HEK293 (cell line): ENCODE results near the gene BCL6B.
A peak's percentile ranks its signal among the peaks of the same experiment; 100 is the strongest.

Experiments used
- CTCF ChIA-PET: fragments of 350-600 bp; formaldehyde crosslinking; extraction: SDS; loops from one replicate; lab custom pipeline; 2021; ENCODE audit warnings: antibody characterized with exemption; lab: Yijun Ruan, JAX
- POLR2A ChIA-PET: fragments of 300-600 bp; formaldehyde crosslinking; extraction: SDS; loops from one replicate; lab custom pipeline; 2020; ENCODE audit warnings: antibody characterized with exemption, inconsistent platforms; lab: Yijun Ruan, JAX
- H3K27ac ChIP-seq: fragments of 200-500 bp; sonication (Bioruptor generic); 2 replicates; pipeline ENCODE4 v1.5.1; 2014; ENCODE audit warnings: low read depth, low read length, control low read depth, inconsistent platforms; ENCODE audit errors: extremely low read depth
- H3K36me3 ChIP-seq, 2 experiments: fragments of 200-500 bp in 1 of 2; sonication (Bioruptor generic) in 1 of 2; 1 replicate in 1 of 2; 2 replicates in 1 of 2; pipeline ENCODE4 v1.5.1; 2014 to 2017; ENCODE audit warnings: inconsistent platforms in 2 of 2, low read length in 2 of 2; ENCODE audit not compliant: control insufficient read depth in 2 of 2, insufficient read depth in 1 of 2
- H3K4me1 ChIP-seq: fragments of 200-500 bp; sonication (Bioruptor generic); 2 replicates; pipeline ENCODE4 v1.5.1; 2014; ENCODE audit warnings: mild to moderate bottlenecking, low read length, inconsistent platforms; ENCODE audit not compliant: control insufficient read depth, insufficient read depth
- H3K4me3 ChIP-seq: 2 replicates; pipeline ENCODE4 v1.5.1; 2011; ENCODE audit warnings: low read depth, mild to moderate bottlenecking, control low read depth, low read length, moderate library complexity
- H3K9me3 ChIP-seq: fragments of 200-500 bp; sonication (Bioruptor generic); 2 replicates; pipeline ENCODE4 v1.5.1; 2014; ENCODE audit warnings: low read depth, low read length, inconsistent platforms; ENCODE audit not compliant: control insufficient read depth, insufficient read depth
- EGR2 ChIP-seq: fragments of 450-650 bp; formaldehyde crosslinking; IDR thresholded peaks from 2 replicates; pipeline ENCODE4 v1.5.1; 2016; ENCODE audit warnings: low read depth, missing biosample characterization, missing genetic modification characterization
- GLIS1 ChIP-seq: fragments of 450-650 bp; formaldehyde crosslinking; IDR thresholded peaks from 2 replicates; pipeline ENCODE4 v1.5.1; 2016; ENCODE audit warnings: missing biosample characterization, missing genetic modification characterization
- ZNF10 ChIP-seq: fragments of 450-650 bp; formaldehyde crosslinking; IDR thresholded peaks from 2 replicates; pipeline ENCODE4 v1.5.1; 2017; ENCODE audit warnings: missing biosample characterization, missing genetic modification characterization
- ZNF112 ChIP-seq: fragments of 450-650 bp; formaldehyde crosslinking; IDR thresholded peaks from 2 replicates; pipeline ENCODE4 v1.5.0; 2017; ENCODE audit warnings: missing biosample characterization, missing genetic modification characterization
- ZNF133 ChIP-seq: fragments of 450-650 bp; formaldehyde crosslinking; IDR thresholded peaks from 2 replicates; pipeline ENCODE4 v1.5.1; 2016; ENCODE audit warnings: missing biosample characterization, missing genetic modification characterization
- ZNF140 ChIP-seq: fragments of 450-650 bp; formaldehyde crosslinking; IDR thresholded peaks from 2 replicates; pipeline ENCODE4 v1.5.1; 2016; ENCODE audit warnings: missing biosample characterization, missing genetic modification characterization
- ZNF23 ChIP-seq: fragments of 450-650 bp; formaldehyde crosslinking; IDR thresholded peaks from 2 replicates; pipeline ENCODE4 v1.5.1; 2016; ENCODE audit warnings: missing biosample characterization, missing genetic modification characterization, borderline replicate concordance
- ZNF341 ChIP-seq: fragments of 450-650 bp; formaldehyde crosslinking; IDR thresholded peaks from 2 replicates; pipeline ENCODE4; 2016; ENCODE audit warnings: low read depth, missing biosample characterization, missing genetic modification characterization
- ZNF391 ChIP-seq: fragments of 450-650 bp; formaldehyde crosslinking; IDR thresholded peaks from 2 replicates; pipeline ENCODE4 v1.5.1; 2016; ENCODE audit warnings: low read depth, missing biosample characterization, missing genetic modification characterization, borderline replicate concordance
- ZNF548 ChIP-seq: fragments of 450-650 bp; formaldehyde crosslinking; IDR thresholded peaks from 2 replicates; pipeline ENCODE4 v1.5.1; 2016; ENCODE audit warnings: missing biosample characterization, missing genetic modification characterization
- ZNF660 ChIP-seq: fragments of 450-650 bp; IDR thresholded peaks from 2 replicates; pipeline ENCODE4 v1.5.1; 2018; ENCODE audit warnings: missing biosample characterization, mild to moderate bottlenecking, missing genetic modification characterization
- ZNF670 ChIP-seq: fragments of 450-650 bp; formaldehyde crosslinking; IDR thresholded peaks from 2 replicates; pipeline ENCODE4 v1.5.1; 2016; ENCODE audit warnings: missing biosample characterization, missing genetic modification characterization, low read depth
- ZNF76 ChIP-seq: fragments of 450-650 bp; formaldehyde crosslinking; IDR thresholded peaks from 2 replicates; pipeline ENCODE4; 2016; ENCODE audit warnings: low read depth, missing biosample characterization, missing genetic modification characterization, borderline replicate concordance
- ZNF792 ChIP-seq: fragments of 450-650 bp; formaldehyde crosslinking; IDR thresholded peaks from 2 replicates; pipeline ENCODE4 v1.5.1; 2016; ENCODE audit warnings: missing biosample characterization, missing genetic modification characterization
- ZSCAN30 ChIP-seq: fragments of 450-650 bp; IDR thresholded peaks from 2 replicates; pipeline ENCODE4 v1.5.1; 2018; ENCODE audit warnings: missing biosample characterization, mild to moderate bottlenecking, missing genetic modification characterization, moderate library complexity
- ZXDB ChIP-seq: fragments of 450-650 bp; formaldehyde crosslinking; IDR thresholded peaks from 2 replicates; pipeline ENCODE4 v1.5.1; 2016; ENCODE audit warnings: missing biosample characterization, missing genetic modification characterization
- TF ChIP-seq, protein P1 (sequence below): fragments of 450-650 bp; formaldehyde crosslinking; IDR thresholded peaks from 2 replicates; pipeline ENCODE4 v1.5.1; 2017; ENCODE audit warnings: missing biosample characterization, missing genetic modification characterization
- TF ChIP-seq, protein P2 (sequence below): fragments of 450-650 bp; formaldehyde crosslinking; IDR thresholded peaks from 2 replicates; pipeline ENCODE4 v1.5.1; 2016; ENCODE audit warnings: missing biosample characterization, missing genetic modification characterization
- TF ChIP-seq, protein P3 (sequence below): fragments of 450-650 bp; formaldehyde crosslinking; IDR thresholded peaks from 2 replicates; pipeline ENCODE4 v1.5.1; 2016; ENCODE audit warnings: missing biosample characterization, missing genetic modification characterization, low read depth
- TF ChIP-seq, protein P4 (sequence below): sonication (generic); formaldehyde crosslinking; IDR thresholded peaks from 2 replicates; pipeline ENCODE4 v1.8.1; 2022; ENCODE audit warnings: mild to moderate bottlenecking, moderate library complexity, missing genetic modification reagents
- TF ChIP-seq, protein P5 (sequence below): fragments of 450-650 bp; formaldehyde crosslinking; IDR thresholded peaks from 2 replicates; pipeline ENCODE4 v1.5.1; 2016; ENCODE audit warnings: missing biosample characterization, missing genetic modification characterization, borderline replicate concordance
- TF ChIP-seq, protein P6 (sequence below): fragments of 450-650 bp; formaldehyde crosslinking; IDR thresholded peaks from 2 replicates; pipeline ENCODE4 v1.5.0; 2017; ENCODE audit warnings: missing biosample characterization, missing genetic modification characterization, borderline replicate concordance

The BCL6B gene

DNA sequence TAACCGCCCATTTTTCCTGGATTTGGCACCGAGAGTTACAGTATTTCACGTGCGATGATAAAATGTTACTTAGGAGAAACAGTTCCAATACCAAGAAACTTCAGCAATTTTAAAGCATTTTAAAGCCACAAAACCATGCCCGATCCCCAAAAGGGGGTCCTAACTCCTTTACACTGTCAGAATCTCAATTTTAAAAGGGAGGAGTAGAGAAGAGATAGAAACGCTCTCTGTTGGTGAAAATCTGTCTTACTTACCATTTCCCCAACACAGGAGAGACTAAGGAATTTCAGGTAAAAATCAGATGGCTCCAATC lies 11.0 kb upstream of the BCL6B start:
- Histone ChIP-seq H3K4me1 (peaks cover 10% of the 10 kb centered on the region; the same call in 1 of the 2 replicates), H3K27ac (peak overlapping the region; percentile 99), H3K4me3 (peak overlapping the region; percentile 67), H3K36me3 (peaks cover 0 to 28% of the 10 kb centered on the region in 2 experiments; a peak in 2 of 3 replicates), H3K9me3 (no peaks in the 10 kb centered on the region)
- ChIA-PET POLR2A (interaction anchor here (0.6 to 1.3 kb wide), 5 partner anchors 8 to 361 kb away, joined by 3 to 7 read pairs (median 5); partner anchors contain the start of genes C17orf100, MED31 and SLC16A13), CTCF (interaction anchor here (0.6 to 3.7 kb wide), 4 partner anchors 8 to 1178 kb away, joined by 4 to 14 read pairs (median 6); partner anchors contain the start of gene BORCS6)
- TF ChIP-seq, protein P1, sequence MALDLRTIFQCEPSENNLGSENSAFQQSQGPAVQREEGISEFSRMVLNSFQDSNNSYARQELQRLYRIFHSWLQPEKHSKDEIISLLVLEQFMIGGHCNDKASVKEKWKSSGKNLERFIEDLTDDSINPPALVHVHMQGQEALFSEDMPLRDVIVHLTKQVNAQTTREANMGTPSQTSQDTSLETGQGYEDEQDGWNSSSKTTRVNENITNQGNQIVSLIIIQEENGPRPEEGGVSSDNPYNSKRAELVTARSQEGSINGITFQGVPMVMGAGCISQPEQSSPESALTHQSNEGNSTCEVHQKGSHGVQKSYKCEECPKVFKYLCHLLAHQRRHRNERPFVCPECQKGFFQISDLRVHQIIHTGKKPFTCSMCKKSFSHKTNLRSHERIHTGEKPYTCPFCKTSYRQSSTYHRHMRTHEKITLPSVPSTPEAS (tag by site-specific recombination), result no peak
- TF ChIP-seq ZNF23 (tag by site-specific recombination) (no peak), ZSCAN30 (peak; percentile 58; the same call in 1 of the 2 replicates)

DNA sequence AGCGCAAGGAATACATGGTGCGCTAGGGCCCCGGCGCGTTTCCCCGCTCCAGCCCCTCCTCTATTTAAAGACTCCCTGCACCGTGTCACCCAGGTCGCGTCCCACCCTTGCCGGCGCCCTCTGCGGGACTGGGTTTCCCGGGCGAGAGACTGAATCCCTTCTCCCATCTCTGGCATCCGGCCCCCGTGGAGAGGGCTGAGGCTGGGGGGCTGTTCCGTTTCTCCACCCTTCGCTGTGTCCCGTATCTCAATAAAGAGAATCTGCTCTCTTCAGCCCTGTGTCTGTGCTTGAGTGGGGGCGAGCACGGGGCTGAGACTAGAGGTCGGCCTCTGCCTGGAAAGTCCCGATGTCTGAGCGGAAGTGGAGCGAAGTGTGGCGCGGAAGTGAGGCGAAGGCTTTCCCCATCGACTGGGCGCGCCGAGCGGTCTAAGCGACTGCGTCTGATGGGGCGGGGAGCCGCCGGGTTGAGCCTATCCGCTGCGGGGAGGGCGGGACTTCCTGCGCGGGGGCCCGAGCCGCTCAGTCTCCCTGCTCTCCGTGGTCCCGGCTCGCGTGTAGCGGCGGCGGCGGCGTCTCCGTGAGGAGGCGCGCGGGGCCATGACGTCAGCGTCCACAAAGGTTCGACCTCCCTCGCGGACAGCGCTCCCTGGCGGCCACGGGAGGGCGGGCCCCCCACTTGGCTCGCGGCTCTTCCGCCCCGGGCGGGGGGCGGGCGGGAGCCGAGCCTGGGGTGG lies 8.4 kb upstream of the BCL6B start:
- POLR2A ChIA-PET, result interaction anchor here (1.0 kb wide), 2 partner anchors 11 to 21 kb away, joined by 4 to 5 read pairs; partner anchors contain the start of gene SLC16A13
- Histone ChIP-seq H3K36me3 (peaks cover 0 to 32% of the 10 kb centered on the region in 2 experiments; a peak in 1 of 3 replicates), H3K4me3 (peak overlapping the region; percentile 67), H3K27ac (peak overlapping the region; percentile 99), H3K9me3 (no peaks in the 10 kb centered on the region), H3K4me1 (peaks cover 10% of the 10 kb centered on the region; the same call in 1 of the 2 replicates)
- CTCF ChIA-PET, result interaction anchor here (3.7 kb wide), 1 partner anchor 11 kb away, joined by 14 read pairs; no protein-coding TSS in a partner anchor
- TF ChIP-seq ZNF548 (tag by site-specific recombination) (no peak), ZNF133 (tag by site-specific recombination) (no peak), EGR2 (tag by site-specific recombination) (peak; percentile 38; the same call in 1 of the 2 replicates), ZNF341 (peak; percentile 93), ZNF670 (tag by site-specific recombination) (no peak), ZNF112 (no peak), ZNF76 (tag by site-specific recombination) (peak; percentile 54; the same call in 1 of the 2 replicates), ZNF792 (no peak), ZNF140 (tag by site-specific recombination) (no peak), ZXDB (tag by site-specific recombination) (no peak), ZNF10 (tag by site-specific recombination) (0 out of 2 replicates have a peak, but pooled peaks have one; percentile 3), GLIS1 (tag by site-specific recombination) (peak; percentile 91), ZNF660 (tag by site-specific recombination) (peak; percentile 54; the same call in 1 of the 2 replicates), ZNF391 (tag by site-specific recombination) (0 out of 2 replicates have a peak, but pooled peaks have one; percentile 6)
- TF ChIP-seq, protein P2, sequence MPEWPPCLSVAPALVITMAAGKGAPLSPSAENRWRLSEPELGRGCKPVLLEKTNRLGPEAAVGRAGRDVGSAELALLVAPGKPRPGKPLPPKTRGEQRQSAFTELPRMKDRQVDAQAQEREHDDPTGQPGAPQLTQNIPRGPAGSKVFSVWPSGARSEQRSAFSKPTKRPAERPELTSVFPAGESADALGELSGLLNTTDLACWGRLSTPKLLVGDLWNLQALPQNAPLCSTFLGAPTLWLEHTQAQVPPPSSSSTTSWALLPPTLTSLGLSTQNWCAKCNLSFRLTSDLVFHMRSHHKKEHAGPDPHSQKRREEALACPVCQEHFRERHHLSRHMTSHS, result no peak
- TF ChIP-seq, protein P3, sequence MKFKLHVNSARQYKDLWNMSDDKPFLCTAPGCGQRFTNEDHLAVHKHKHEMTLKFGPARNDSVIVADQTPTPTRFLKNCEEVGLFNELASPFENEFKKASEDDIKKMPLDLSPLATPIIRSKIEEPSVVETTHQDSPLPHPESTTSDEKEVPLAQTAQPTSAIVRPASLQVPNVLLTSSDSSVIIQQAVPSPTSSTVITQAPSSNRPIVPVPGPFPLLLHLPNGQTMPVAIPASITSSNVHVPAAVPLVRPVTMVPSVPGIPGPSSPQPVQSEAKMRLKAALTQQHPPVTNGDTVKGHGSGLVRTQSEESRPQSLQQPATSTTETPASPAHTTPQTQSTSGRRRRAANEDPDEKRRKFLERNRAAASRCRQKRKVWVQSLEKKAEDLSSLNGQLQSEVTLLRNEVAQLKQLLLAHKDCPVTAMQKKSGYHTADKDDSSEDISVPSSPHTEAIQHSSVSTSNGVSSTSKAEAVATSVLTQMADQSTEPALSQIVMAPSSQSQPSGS (tag by site-specific recombination), result peak; percentile 98
- TF ChIP-seq, protein P4, sequence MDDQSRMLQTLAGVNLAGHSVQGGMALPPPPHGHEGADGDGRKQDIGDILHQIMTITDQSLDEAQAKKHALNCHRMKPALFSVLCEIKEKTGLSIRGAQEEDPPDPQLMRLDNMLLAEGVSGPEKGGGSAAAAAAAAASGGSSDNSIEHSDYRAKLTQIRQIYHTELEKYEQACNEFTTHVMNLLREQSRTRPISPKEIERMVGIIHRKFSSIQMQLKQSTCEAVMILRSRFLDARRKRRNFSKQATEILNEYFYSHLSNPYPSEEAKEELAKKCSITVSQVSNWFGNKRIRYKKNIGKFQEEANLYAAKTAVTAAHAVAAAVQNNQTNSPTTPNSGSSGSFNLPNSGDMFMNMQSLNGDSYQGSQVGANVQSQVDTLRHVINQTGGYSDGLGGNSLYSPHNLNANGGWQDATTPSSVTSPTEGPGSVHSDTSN, result peak; percentile 94
- TF ChIP-seq, protein P5, sequence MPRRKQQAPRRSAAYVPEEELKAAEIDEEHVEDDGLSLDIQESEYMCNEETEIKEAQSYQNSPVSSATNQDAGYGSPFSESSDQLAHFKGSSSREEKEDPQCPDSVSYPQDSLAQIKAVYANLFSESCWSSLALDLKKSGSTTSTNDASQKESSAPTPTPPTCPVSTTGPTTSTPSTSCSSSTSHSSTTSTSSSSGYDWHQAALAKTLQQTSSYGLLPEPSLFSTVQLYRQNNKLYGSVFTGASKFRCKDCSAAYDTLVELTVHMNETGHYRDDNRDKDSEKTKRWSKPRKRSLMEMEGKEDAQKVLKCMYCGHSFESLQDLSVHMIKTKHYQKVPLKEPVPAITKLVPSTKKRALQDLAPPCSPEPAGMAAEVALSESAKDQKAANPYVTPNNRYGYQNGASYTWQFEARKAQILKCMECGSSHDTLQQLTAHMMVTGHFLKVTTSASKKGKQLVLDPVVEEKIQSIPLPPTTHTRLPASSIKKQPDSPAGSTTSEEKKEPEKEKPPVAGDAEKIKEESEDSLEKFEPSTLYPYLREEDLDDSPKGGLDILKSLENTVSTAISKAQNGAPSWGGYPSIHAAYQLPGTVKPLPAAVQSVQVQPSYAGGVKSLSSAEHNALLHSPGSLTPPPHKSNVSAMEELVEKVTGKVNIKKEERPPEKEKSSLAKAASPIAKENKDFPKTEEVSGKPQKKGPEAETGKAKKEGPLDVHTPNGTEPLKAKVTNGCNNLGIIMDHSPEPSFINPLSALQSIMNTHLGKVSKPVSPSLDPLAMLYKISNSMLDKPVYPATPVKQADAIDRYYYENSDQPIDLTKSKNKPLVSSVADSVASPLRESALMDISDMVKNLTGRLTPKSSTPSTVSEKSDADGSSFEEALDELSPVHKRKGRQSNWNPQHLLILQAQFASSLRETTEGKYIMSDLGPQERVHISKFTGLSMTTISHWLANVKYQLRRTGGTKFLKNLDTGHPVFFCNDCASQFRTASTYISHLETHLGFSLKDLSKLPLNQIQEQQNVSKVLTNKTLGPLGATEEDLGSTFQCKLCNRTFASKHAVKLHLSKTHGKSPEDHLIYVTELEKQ (tag by site-specific recombination), result no peak
- TF ChIP-seq, protein P6, sequence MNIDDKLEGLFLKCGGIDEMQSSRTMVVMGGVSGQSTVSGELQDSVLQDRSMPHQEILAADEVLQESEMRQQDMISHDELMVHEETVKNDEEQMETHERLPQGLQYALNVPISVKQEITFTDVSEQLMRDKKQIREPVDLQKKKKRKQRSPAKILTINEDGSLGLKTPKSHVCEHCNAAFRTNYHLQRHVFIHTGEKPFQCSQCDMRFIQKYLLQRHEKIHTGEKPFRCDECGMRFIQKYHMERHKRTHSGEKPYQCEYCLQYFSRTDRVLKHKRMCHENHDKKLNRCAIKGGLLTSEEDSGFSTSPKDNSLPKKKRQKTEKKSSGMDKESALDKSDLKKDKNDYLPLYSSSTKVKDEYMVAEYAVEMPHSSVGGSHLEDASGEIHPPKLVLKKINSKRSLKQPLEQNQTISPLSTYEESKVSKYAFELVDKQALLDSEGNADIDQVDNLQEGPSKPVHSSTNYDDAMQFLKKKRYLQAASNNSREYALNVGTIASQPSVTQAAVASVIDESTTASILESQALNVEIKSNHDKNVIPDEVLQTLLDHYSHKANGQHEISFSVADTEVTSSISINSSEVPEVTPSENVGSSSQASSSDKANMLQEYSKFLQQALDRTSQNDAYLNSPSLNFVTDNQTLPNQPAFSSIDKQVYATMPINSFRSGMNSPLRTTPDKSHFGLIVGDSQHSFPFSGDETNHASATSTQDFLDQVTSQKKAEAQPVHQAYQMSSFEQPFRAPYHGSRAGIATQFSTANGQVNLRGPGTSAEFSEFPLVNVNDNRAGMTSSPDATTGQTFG (tag by site-specific recombination), result no peak
